HAP-1 (cell line): Measurements from ENCODE around the gene RAPSN.

Source experiments
- DNase-seq, 2 experiments: peaks; one replicate each; pipeline ENCODE4 v3.0.0-alpha.2; 2016 to 2020; ENCODE audit warnings: low spot score in 2 of 2
- H3K27me3 ChIP-seq: fragments of 250-450 bp; sonication (Bioruptor Pico); 2 replicates; pipeline ENCODE4 v1.5.1; 2020; ENCODE audit warnings: low read depth, mild to moderate bottlenecking, moderate library complexity
- H3K36me3 ChIP-seq: fragments of 250-450 bp; sonication (Bioruptor Pico); replicated peaks from 2 replicates; pipeline ENCODE4 v1.5.1; 2020; ENCODE audit warnings: mild to moderate bottlenecking
- H3K4me1 ChIP-seq: fragments of 250-450 bp; sonication (Bioruptor Pico); 2 replicates; pipeline ENCODE4 v1.5.1; 2020; ENCODE audit warnings: mild to moderate bottlenecking
- H3K4me3 ChIP-seq: fragments of 250-450 bp; sonication (Bioruptor Pico); 2 replicates; pipeline ENCODE4 v1.5.1; 2020; ENCODE audit warnings: mild to moderate bottlenecking, moderate library complexity
- H3K9me3 ChIP-seq: fragments of 250-450 bp; sonication (Bioruptor Pico); 2 replicates; pipeline ENCODE4 v1.5.1; 2020; ENCODE audit warnings: mild to moderate bottlenecking, moderate library complexity
- in situ Hi-C: fragments of 300-500 bp; cut with MboI; formaldehyde crosslinking; loops from 3 replicates; pipeline ENCODE4 v1.14.3; 2020; ENCODE audit warnings: low sequenced_read_pairs, inconsistent platforms, mixed read lengths

RAPSN gene

GRCh38 chr11:47435687-47436086 lies 13.2 kb downstream of the RAPSN start:
- H3K9me3 ChIP-seq: no peaks in the 10 kb centered on the region
- in situ Hi-C loops: no loop called here
- H3K4me1 ChIP-seq: no peaks in the 10 kb centered on the region

GRCh38 chr11:47434011-47434786 lies 14.7 kb downstream of the RAPSN start:
- DNase-seq: no peak
- no peaks in the 10 kb centered on the region for H3K27me3 ChIP-seq
- no peaks in the 10 kb centered on the region for H3K36me3 ChIP-seq
- H3K9me3 ChIP-seq: no peaks in the 10 kb centered on the region
- no peaks in the 10 kb centered on the region for H3K4me1 ChIP-seq
- in situ Hi-C loops: no loop called here
- H3K4me3 ChIP-seq: no peak overlapping the region

More at GRCh38 chr11:47435687-47436086, 13.2 kb downstream of the RAPSN start:
- Histone ChIP-seq H3K4me3 (no peak overlapping the region), H3K36me3 (no peaks in the 10 kb centered on the region), H3K27me3 (no peaks in the 10 kb centered on the region)
- DNase-seq: no peak

- Histone ChIP-seq H3K4me3 (no peak overlapping the region), H3K9me3 (no peaks in the 10 kb centered on the region), H3K4me1 (no peaks in the 10 kb centered on the region), H3K27me3 (no peaks in the 10 kb centered on the region), H3K36me3 (no peaks in the 10 kb centered on the region)
- in situ Hi-C loops: no loop called here
- DNase-seq: no peak
Observed at GRCh38 chr11:47433157-47433556, 15.8 kb downstream of the RAPSN start.

GRCh38 chr11:47431356-47432083 lies 17.4 kb downstream of the RAPSN start:
- DNase-seq: no peak
- H3K36me3 ChIP-seq: no peaks in the 10 kb centered on the region
- no peaks in the 10 kb centered on the region for H3K4me1 ChIP-seq
- in situ Hi-C loops: no loop called here
- no peaks in the 10 kb centered on the region for H3K9me3 ChIP-seq
- no peaks in the 10 kb centered on the region for H3K27me3 ChIP-seq
- no peak overlapping the region for H3K4me3 ChIP-seq

- H3K4me3 ChIP-seq: no peak overlapping the region
- no peaks in the 10 kb centered on the region for H3K9me3 ChIP-seq
- no peaks in the 10 kb centered on the region for H3K27me3 ChIP-seq
- no peak for DNase-seq
- no peaks in the 10 kb centered on the region for H3K4me1 ChIP-seq
- H3K36me3 ChIP-seq: no peaks in the 10 kb centered on the region
- in situ Hi-C loops: no loop called here
Observed at GRCh38 chr11:47430524-47430923, 18.4 kb downstream of the RAPSN start.

- Histone ChIP-seq H3K4me1 (peaks cover 6% of the 10 kb centered on the region), H3K4me3 (peak within 1 kb of the TSS; percentile 80), H3K27me3 (no peaks in the 10 kb centered on the region), H3K9me3 (no peaks in the 10 kb centered on the region), H3K36me3 (peaks cover 40% of the 10 kb centered on the region)
- DNase-seq: peak; percentile 98 to 99
- in situ Hi-C loops: no loop called here
Observed at GRCh38 chr11:47426062-47426956, 22.6 kb downstream of the RAPSN start, which contains the start of gene PSMC3. Gene PSMC3, minus strand, starts transcription at chr11:47426439. Its CDS starts 160 bp downstream, at chr11:47426279.

- H3K9me3 ChIP-seq: no peaks in the 10 kb centered on the region
- H3K27me3 ChIP-seq: no peaks in the 10 kb centered on the region
- DNase-seq: no peak
- peaks cover 6% of the 10 kb centered on the region for H3K4me1 ChIP-seq
- in situ Hi-C loops: no loop called here
- peaks cover 45% of the 10 kb centered on the region for H3K36me3 ChIP-seq
- H3K4me3 ChIP-seq: peak overlapping the region; percentile 80
Observed at GRCh38 chr11:47425611-47426010, 23.3 kb downstream of the RAPSN start.

- in situ Hi-C loops: no loop called here
Observed at GRCh38 chr11:47418454-47419259, 30.3 kb downstream of the RAPSN start.

GRCh38 chr11:47417712-47418111 lies 31.2 kb downstream of the RAPSN start:
- Histone ChIP-seq H3K9me3 (no peaks in the 10 kb centered on the region), H3K27me3 (no peaks in the 10 kb centered on the region), H3K4me3 (no peak overlapping the region), H3K36me3 (peaks cover 87% of the 10 kb centered on the region), H3K4me1 (no peaks in the 10 kb centered on the region; the same call in 1 of the 2 replicates)
- in situ Hi-C loops: no loop called here
- no peak for DNase-seq

More at GRCh38 chr11:47418454-47419259, 30.3 kb downstream of the RAPSN start:
- DNase-seq: no peak
- Histone ChIP-seq H3K27me3 (no peaks in the 10 kb centered on the region), H3K4me1 (no peaks in the 10 kb centered on the region; the same call in 1 of the 2 replicates), H3K4me3 (no peak overlapping the region), H3K36me3 (peaks cover 91% of the 10 kb centered on the region), H3K9me3 (no peaks in the 10 kb centered on the region)

GRCh38 chr11:47415949-47416472 lies 32.9 kb downstream of the RAPSN start:
- no peaks in the 10 kb centered on the region; the same call in 1 of the 2 replicates for H3K4me1 ChIP-seq
- DNase-seq: peak; percentile 28 to 71
- no peak overlapping the region for H3K4me3 ChIP-seq
- in situ Hi-C loops: no loop called here
- H3K36me3 ChIP-seq: peaks cover 83% of the 10 kb centered on the region
- no peaks in the 10 kb centered on the region for H3K9me3 ChIP-seq
- H3K27me3 ChIP-seq: no peaks in the 10 kb centered on the region

GRCh38 chr11:47415091-47415854 lies 33.7 kb downstream of the RAPSN start:
- Histone ChIP-seq H3K4me1 (no peaks in the 10 kb centered on the region; the same call in 1 of the 2 replicates), H3K36me3 (peaks cover 79% of the 10 kb centered on the region), H3K4me3 (no peak overlapping the region), H3K9me3 (no peaks in the 10 kb centered on the region), H3K27me3 (no peaks in the 10 kb centered on the region)
- no peak for DNase-seq
- in situ Hi-C loops: no loop called here

- DNase-seq: no peak
- Histone ChIP-seq H3K27me3 (no peaks in the 10 kb centered on the region), H3K9me3 (no peaks in the 10 kb centered on the region), H3K36me3 (peaks cover 75% of the 10 kb centered on the region), H3K4me3 (no peak overlapping the region), H3K4me1 (peaks cover under 1% of the 10 kb centered on the region; the same call in 1 of the 2 replicates)
- in situ Hi-C loops: no loop called here
Observed at GRCh38 chr11:47414685-47415070, 34.3 kb downstream of the RAPSN start.
